CD4-positive, alpha-beta T cell treated with Interferon gamma for 1 hour (primary cell): ENCODE measurements around the gene COLEC11.
"Not testable (repeated sequence)": the region's sequence is repeated elsewhere in the genome, so short reads cannot be mapped to it uniquely, and the experiment has no call there.

ENCODE experiments used
- DNase-seq: peaks from one replicate; pipeline ENCODE4 v3.0.0-alpha.2; 2020

COLEC11 gene

DNA sequence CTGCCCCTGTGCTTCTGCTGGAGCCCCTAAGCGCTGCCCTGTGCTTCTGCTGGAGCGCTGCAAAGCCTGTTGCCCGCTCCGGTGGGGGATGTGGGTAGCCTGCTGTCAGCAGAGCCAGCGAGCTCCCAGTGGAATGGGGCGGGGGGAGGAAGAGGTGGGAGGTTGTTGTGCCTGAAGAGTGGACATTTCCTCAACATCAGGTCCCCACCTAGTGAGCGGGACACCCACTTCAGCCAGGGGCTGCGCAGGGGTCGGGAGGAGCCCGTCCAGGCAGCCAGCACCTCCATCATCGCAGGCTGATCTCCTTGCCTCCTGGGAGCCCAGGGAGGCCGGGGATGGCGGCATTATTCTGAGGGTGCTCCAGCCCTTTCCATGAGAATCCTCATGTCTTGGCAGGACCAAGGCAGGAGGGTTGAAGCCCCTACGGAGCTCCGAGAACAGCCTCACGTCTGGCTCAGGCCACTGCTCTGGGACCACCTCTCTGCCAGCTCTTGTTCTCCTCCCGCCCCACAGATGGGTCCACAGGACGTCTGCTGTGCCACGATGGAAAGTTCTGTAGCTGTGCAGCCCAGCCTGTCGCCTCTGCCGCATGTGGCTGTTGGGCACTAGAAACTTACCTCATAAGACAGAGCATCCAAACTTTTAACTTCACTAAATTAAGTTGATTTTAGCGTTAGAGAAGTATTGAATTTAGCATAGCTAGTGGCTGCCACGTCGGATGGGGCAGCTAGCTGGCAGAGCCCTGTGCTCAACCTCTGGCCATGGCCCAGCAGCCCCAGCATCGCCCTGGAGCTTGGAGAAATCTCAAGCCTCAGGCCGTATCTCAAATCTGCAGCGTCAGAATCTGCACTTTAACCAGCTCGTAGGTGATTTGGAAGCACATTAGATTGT is 61.2 kb downstream of the COLEC11 start:
- DNase-seq: no peak

DNA sequence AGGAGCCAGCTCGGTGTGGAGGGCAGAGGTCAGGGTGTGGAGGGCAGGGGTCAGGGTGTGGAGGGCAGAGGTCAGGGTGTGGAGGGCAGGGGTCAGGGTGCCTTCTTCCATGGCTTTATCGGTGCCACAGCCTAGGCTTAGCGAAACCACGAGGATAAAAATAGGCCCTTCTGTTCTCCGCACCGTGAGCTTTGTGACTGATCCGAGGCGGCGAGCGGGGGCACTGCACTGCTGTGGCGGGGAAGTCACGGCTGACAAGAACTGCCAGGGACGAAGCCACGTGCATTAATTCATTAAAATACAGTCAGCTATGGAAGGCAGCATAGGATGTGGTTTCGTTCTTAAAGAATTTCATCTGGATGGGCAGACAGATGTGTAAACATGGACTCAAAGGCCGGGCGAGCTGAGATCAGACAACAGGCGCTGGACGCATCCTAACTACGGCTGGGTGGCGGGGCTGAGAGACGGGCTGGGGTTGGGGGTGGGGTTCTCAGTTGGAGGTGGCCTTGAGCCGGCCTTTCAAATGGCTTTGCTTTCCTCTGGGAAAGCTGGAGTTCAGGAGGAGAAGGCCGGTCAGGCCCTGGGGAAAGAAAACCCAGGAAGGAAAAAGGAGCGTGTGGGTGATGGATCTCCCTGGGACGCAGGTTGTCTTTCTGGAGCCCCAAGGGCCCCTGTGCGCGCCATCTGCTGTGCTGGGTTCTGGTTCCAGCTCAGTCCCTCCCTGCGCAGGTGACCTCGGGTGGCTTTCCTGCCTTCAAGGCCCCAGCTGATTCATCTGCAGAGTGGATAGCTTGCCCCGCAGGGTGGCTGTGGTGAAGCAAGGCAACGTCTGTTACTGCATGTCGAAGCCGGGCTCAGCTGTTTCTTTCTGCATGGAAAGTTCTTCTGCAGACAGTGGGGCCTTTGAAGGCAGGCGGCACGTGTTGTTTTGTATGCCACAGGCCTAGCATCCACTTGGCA is 62.1 kb downstream of the COLEC11 start:
- no peak for DNase-seq

DNA sequence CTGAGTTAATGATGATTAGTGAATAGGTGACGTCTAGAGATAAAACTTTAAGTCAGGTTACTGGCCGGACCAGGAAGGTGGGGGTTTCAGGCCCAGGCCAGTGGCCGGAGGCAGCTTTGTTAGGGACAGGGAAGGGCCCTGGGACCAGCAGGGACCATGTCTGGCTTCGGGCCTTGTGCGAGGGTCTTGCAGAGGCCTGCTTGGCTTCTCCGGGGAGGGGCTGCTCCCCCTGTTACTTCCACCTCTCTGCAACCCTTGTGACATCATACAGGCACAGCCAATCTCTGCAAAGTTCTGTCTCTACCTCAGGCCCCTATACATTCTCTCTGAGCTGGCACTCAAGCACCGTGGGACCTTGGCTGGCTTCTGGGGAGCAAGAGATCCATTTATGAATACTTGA is 63.0 kb downstream of the COLEC11 start, which contains the start of gene ALLC:
Gene ALLC (plus strand): TSS at position 320 of the 400 bp plus-strand sequence. CDS start 12,958 bp downstream, outside the sequence.
- no peak for DNase-seq

DNA sequence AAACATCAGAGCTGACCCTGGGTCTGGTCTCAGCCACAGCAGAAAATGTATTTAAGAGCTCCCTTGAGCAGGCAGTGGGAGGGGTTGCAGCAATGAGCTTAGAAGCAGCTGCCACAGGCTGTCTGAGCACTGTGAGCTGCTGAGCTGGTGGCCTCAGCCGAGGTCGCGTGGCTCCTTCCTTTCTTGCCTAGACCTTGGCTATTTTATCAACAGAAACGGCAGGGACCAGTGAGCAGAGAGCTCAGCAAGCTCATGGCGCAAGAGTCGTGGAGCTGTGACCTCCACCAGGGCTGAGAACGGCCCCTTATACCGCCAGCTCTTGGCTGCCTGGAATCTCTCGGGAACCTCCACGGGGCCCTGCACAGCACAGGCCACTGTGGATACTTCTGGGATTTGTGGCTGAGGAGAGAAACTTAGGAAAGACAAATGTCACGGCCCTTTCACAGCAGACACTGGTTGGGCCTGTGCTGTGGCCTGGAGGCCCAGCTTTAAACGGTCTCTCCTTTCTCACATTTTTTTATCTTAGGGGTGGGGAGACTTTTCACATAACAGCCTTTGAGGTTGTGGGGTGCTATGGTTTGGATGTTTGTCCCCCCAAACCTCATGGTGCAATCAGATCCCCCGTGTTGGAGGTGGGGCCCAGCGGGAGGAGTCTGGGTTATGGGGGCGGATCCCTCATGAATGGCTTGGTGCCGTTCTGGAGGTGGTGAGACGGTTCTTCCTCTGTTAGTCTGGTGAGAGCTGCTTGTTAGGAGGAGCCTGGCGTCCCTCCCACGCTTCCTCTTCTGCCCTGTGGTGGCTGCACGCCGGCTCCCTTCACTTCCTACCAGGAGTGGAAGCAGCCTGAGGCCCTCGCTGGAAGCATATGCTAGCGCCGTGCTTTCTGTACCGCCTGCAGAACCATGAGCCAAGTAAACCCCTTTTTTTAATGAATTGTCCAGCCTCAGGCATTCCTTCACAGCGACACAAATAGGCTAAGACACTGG is 64.8 kb downstream of the COLEC11 start:
- no peak for DNase-seq

DNA sequence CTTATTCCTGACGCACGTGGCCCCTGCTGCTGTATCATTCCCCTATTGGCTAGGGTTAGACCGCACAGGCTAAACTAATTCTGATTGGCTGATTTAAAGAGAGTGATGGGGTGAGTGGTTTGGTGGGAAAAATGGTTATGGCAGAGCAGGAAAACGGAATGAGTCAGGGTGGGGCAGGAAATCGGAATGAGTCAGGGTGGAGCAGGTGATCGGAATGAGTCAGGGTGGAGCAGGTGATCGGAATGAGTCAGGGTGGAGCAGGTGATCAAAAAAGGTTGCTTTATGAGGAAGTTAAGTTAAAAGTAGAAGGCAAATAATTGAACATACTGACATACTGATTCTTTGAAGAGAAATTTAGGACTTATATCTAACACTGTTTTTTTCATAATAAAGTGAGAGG is 65.7 kb downstream of the COLEC11 start:
- not testable (repeated sequence) for DNase-seq

DNA sequence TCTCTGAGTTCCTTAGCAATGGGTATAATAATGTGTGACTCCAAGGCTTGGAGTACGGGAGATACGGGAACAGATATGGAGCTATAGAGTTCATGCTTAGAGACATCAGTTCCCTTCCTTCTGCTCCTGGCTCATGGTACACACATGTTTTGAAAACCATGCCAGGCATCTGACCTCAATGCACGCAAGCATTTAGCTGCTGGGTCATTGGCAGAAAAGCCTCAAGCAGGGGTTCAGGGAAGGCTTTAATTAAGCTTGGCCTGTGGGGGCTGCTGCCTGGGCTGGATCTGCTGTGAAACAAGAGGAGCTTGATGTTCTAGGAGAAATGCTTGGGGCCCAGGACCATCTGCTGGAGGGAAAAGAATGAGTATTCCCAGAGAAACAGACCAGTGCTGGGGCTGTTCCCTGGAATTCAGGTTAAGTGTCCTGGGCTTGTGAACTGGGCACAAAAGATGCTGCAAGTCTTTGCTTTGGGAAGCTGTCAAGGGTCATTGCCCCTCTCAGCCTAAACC is 66.3 kb downstream of the COLEC11 start:
- no peak for DNase-seq

DNA sequence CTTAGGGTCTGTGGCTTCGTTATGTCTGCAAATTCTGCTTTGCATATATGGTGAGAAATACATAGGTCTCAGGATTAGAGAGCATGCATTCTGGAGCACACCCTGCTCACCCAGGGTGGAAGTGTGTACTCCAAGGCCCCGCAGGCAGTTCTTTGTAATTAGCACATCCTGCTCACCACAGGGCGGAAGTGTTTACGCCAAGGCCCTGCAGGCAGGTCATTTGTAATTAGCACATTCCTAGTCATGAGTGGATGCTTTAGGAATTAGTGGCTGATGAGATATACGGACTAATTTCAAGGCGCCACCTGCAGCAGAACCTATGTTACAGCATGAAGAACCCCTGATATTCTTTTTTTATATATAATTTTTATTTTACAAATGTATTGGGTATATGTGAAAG is 67.3 kb downstream of the COLEC11 start:
- DNase-seq: no peak

DNA sequence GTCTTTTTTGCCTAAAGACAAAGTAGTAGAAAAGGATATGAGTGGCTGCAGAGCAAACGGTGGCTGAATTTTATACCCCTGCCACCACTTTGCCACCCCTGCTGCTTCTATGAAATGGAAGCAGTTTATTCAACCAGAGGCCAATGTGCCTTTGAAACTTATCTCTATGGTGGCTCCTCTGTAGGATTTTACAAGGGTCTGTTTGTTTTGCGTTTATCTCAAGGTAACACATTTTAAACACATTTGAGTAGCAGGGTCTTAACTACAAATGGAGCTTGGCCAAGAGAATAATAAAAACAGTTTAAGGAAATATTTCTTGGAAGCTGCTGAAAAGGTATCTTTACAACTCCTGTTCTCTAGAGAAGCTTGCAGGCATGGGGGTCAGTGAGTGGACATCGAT is 69.2 kb downstream of the COLEC11 start:
- no peak for DNase-seq

DNA sequence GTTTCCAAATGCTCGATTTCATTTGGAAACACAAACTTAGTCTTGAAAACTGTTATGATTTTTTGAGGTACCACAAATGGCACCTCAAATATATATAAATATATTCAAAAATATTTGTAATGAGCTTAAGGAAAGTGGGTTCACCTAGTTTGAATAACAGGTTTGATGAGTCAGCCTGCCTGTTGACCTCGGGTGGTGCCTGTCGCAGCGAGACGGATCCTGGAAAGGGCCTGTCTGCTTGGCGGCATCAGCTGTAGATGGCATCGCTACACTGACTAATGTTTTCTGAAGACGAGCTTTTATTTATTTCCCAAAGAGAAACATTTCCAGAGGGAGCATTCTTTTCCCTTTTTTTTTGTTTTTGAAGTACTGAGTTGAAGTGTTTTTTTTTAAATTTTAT is 70.0 kb downstream of the COLEC11 start:
- DNase-seq: no peak

DNA sequence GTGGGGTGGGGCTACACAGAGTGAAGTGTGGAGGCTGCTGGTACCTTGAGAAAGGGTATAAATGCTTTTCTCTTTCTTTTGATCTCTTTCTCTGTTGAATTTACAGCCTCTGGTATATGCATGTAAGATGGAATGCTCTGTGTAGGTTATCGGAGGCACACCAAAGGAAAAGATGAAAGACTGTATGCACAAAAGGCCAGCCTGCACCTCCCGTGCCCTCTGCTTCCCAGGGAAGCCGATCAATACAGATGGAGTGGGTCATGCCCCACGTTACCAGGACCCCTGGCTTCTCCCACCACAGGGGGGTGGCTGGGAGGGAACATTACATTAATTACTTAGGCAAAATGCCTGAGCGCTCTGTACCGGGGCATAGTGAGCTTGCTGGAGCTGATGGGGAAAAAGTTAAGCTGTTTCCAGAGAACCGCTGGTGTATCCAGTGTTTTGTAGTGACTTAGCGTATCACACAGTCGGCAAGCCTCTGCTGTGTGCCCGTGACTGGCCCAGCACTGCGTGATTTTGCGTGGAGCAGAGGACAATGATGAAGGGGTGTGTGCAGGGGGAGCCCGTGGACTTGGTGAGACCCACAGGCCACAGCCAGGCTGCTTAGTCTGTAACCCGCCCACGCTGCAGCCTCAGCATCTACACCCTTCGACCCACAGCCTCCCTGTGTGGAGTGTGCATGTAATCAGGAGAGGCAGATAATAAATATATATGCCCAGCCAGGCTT is 71.1 kb downstream of the COLEC11 start:
- DNase-seq: no peak

DNA sequence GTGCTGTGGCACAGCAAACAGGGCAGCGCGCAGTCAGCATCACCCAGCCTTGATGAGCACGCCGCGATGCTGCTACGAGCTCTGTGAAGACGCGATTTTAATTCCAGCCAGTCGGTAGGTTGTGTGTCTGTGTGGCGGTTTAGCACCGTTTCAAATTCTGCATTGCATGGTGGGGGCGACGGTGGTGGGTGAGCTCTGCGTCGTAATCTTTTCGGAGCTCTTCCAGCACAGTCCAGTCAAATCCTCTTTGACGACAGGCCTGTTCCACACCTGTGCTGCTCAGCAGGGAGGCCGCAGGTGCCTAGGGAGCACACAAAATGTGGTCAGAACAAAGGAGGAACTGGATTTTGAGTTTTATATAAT is 71.7 kb downstream of the COLEC11 start:
- DNase-seq: no peak

DNA sequence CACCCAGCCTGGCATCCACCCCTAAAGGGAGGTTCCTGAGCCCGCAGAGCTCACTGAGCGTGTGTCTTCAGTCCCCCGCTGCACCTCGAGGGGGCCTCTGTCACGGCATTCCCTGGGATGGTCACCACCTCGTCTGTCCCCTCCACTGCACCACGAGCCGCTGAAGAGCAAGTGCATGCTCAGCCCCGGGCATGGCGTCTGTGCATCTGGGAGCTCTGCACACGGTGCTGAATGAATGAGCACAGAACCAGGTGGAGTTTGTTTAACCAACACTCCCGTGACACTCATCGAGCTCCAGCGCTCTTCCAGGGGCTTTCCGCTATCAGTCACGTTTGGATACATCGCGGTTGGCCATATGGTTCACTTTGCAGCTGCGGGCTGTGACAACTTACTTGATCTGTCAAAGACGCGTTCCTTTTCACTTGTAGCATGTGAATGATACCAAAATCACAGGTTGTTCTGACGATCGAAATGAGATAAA is 72.3 kb downstream of the COLEC11 start:
- no peak for DNase-seq

DNA sequence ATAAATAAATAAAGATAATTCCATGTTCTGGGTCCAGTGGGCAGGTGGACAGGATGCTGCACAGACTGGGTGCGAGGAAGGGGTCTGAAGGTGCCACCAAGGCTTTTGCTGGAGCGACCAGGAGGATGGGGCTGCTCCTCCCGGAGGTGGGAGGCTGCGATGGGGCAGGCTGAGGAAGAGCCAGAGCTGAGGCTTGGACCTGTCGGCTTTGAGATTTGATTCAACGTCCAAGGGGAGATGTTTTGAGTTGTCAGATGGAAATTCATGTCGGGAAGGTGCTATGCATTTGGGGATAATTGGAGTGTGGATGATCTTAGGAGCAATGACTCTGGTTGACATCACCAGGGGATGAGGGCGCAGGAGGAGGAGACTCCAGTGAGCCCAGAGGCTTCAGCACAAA is 74.7 kb downstream of the COLEC11 start:
- DNase-seq: no peak

DNA sequence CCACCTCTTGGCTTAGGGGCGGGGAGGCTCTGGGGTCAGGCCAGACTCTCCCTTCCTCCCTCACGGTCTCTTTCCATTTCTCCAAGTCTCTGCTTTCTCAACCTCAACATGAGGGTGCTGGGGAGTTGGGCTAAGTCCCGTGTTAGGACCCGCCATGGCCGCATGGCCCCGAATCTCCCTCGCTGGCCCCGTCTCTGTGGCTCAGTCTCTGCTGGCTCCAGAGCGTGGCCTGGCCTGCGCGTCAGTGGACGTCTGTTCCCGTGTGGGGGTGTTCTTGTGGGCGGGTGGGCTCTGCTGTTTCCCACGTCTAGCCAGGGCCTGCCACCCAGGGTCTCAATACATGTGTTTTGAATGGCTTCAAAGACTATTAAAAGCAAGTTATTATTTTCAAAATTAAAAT is 75.5 kb downstream of the COLEC11 start:
- DNase-seq: no peak

DNA sequence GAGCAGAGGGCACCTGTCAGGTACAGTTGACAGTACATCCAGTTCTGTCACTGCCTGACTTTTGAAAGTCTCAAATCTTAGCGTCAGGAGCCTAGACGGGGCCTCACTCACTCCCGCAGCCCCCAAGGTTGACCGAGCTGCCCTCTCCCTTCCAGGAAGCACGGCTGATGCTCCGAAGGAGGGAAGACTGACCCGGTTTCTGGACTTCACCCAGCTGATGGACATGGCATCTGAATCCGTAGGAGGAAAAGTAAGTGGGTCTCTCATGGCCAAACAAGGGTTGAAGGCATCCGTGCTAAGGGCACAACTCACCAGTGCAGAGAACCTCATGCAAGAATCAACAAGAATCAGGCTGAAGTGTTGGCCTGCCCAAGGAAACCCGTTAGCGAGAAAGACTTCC is 76.0 kb downstream of the COLEC11 start:
- no peak for DNase-seq

DNA sequence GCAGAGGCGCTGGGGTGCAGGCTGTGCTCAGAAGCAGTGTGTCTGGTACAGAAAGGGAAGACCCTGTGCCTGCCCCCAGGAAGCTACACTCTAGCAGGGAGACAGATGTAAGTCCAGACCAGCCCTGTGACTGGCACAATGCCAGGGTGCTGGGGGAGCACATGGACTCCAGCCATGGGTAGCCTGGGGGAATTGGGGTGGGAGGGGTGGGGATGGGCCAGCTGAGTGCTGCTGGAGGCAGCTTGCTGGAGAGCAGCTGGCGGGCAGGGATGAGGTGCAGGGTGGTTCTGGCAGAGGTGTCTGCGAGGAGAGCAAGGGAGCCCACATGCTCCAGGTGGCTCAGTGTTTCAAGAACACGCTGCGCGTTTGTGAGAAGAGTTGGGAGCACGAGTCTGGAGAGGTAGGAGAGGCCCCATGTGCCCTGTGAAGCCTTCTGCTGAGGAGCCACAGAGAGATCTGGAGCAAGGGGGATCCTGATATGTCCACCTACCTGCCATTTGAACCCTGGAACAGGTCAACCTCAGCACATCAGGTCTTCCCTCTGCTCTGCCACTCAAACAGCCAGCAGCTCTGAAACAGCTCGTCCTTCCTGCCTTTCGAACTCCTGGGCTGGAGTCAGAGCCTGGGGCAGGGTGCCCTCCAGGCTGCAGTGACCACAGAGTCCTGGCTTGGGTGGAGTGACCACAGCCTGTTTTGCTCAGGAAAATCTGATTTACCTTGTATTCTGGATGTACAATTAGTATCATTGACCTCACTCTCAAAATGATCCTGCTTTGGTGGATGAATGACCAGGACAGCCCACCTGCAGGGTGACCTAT is 78.2 kb downstream of the COLEC11 start:
- no peak for DNase-seq

DNA sequence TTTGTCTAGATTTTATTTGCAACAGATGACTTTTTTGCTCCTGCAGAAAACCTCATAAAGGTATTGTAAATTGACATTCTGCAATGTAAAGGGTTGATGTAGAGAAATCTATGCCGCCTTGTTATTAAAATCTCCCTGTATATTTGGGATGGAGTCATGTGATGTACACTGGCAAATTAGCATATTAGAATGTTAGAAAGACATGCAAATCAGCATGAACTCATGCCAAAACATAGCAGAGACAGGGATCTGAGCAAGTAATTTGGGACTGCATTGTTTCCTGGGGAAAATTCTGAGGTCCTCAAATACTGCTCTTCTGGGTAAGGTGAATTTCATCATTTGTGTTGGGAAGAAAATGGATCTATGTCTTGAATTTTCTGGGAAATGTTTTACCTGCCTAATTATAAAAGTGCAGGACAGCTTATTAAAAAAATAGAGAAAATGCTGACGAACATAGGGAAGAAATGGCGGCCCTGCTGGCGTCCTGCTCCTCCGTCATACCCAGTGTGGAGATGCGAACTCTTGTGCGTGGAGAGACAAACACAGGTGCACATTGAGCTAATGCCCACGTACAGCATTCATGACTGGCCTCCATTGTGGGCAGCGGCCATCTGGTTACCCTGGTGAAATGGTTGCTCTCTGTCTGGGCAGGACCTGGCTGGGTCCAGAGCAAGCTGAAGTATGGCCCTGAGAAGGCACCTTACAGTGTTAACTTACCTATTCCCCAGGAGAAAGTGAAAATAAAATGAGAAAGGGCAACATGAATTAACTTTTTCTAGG is 79.3 kb downstream of the COLEC11 start:
- DNase-seq: no peak

DNA sequence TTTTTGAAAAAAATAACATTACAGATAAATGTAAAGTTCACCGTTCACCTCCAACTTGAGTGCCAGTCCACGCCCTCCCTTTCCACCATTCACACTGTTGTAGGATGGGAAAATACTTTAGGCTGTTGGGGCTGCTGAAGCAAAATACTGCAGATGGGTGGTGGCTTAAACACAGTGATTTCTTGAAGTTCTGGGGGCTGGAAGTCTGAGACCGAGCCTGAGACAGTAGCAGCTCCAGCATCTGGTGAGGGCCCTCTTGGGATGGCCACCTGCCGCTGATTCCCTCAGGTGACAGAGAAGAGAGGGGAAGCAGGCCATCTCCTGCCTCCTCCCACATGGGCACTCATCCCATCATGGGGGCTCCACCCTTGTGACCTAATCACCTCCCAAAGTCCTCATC is 80.8 kb downstream of the COLEC11 start:
- DNase-seq: no peak

DNA sequence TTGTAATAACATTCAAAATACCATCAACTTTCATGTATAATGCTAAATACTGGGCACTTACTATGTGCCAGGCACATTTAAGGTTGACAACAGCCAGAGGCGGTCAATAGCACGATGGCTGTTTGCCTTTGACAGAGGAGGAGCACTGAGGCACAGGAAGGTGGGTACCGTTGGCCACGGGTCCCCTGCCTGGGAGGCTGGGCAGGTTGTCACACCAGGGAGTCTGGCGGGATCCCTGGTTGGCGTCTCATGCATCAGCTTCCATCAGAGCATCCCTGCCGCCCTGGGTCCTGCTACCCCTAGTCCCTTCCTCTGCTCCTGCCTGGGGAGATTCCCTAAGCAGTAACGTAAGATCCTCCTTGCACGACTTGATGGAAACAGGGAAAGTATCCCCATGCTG is 82.5 kb downstream of the COLEC11 start:
- DNase-seq: no peak

DNA sequence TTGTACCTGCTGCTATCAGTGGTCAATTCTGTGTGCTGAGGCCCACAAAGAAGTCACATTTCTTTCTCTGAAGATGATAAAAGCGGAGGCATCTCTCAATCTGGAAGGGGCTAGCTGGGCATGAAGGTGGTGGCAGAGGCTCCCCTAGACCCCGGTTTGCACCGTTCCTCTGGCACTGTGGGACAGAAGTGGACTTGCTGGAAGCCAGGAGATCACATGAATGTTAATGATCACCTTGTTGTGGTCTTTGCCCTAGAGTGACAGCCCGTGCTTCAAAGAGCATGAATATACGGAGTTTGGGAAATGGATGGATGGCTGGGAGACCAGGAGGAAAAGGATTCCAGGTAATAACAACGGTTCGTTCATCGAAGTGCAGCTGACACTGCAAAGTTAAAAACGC is 83.3 kb downstream of the COLEC11 start:
- no peak for DNase-seq
